Sigmoid colon (tissue), 7 donors: ENCODE data around the gene SETD3. TPM values are rescaled to one million over a fixed set of nuclear protein-coding genes. Genes with fewer than 3 reads are reported as not detected.

Experiments used
- DNase-seq: peaks from one replicate; pipeline ENCODE4 v3.0.0-alpha.2; 2019
- H3K27ac ChIP-seq, 4 donors: fragments of 200-600 bp; sonication (generic); one replicate each; pipeline ENCODE4 v1.5.1; 2016 to 2019; ENCODE audit warnings: mild to moderate bottlenecking in 1 of 4
- H3K27me3 ChIP-seq, 3 donors: fragments of 200-600 bp; sonication (generic); one replicate each; pipeline ENCODE4 v1.5.1; 2019; ENCODE audit warnings: mild to moderate bottlenecking in 1 of 3
- H3K36me3 ChIP-seq, 4 donors: fragments of 200-600 bp; sonication (generic); one replicate each; pipeline ENCODE4 v1.5.1; 2016 to 2019
- H3K4me1 ChIP-seq, 4 donors: fragments of 200-600 bp; sonication (generic); one replicate each; pipeline ENCODE4 v1.5.1; 2017 to 2019
- H3K4me3 ChIP-seq, 4 donors: fragments of 200-600 bp; sonication (generic); one replicate each; pipeline ENCODE4 v1.5.1; 2017 to 2019; ENCODE audit warnings: mild to moderate bottlenecking in 2 of 4, moderate library complexity in 1 of 4
- H3K9me3 ChIP-seq, 4 donors: fragments of 200-600 bp in 3 of 4; sonication (generic) in 3 of 4; one replicate each; pipeline versions ENCODE4 v1.5.1 to v1.6.1; 2013 to 2019
- CTCF ChIP-seq, 4 experiments: fragments of 450-650 bp in 3 of 4; fragments of 200-600 bp in 1 of 4; IDR thresholded peaks; one replicate each; pipeline ENCODE4 v1.5.1; 2016 to 2019; ENCODE audit warnings: antibody characterized with exemption in 4 of 4, mild to moderate bottlenecking in 3 of 4, moderate library complexity in 2 of 4
- EP300 ChIP-seq, 4 donors: sonication (generic); formaldehyde crosslinking; IDR thresholded peaks; one replicate each; pipeline ENCODE4 v1.6.1; 2017; ENCODE audit warnings: antibody characterized with exemption in 4 of 4
- POLR2A ChIP-seq, 2 donors: fragments of 450-650 bp; IDR thresholded peaks; one replicate each; pipeline ENCODE4 v1.6.1; 2016; ENCODE audit warnings: antibody characterized with exemption in 2 of 2, mild to moderate bottlenecking in 2 of 2, moderate library complexity in 2 of 2
- POLR2AphosphoS5 ChIP-seq, 4 donors: sonication (generic); formaldehyde crosslinking; IDR thresholded peaks; one replicate each; pipeline ENCODE4 v1.6.1; 2017; ENCODE audit warnings: antibody characterized with exemption in 4 of 4
- WGBS, 2 donors: extraction: QIAGEN DNeasy Blood & Tissue Kit; methylation state at CpG; one replicate each; pipeline ENCODE4 v1.1.7; 2013; 5-methylcytosine and 5-hydroxymethylcytosine counted together
- intact Hi-C: fragments of 100-400 bp; cut with DNase I; formaldehyde crosslinking; loops from one replicate; pipeline ENCODE4 v1.15.1; 2023
- polyA plus RNA-seq, 3 donors: library from polyadenylated mRNA; stranded (reverse); fragments of 200-250 nt; gene quantifications; one replicate each; pipeline ENCODE4 v1.2.3, GENCODE V29; 2013
- total RNA-seq, 4 donors: library from RNA; depleted of rRNA; stranded (reverse); fragments of >200 nt; gene quantifications; one replicate each; pipeline ENCODE4 v1.1.0, GENCODE V29; 2016
- donor health status: healthy with polysubstance abuse.
- donor health status: Bipolar disorder and iron deficiency.
- donor health status: healthy.

SETD3 gene
- total and polyA plus RNA-seq, 7 donors, result 34.6 to 164 (median 130) TPM

- Histone ChIP-seq H3K27me3 (no peaks in the 10 kb centered on the region), H3K4me1 (peaks cover 0 to 78% (median 75%) of the 10 kb centered on the region in 4 donors), H3K27ac (peak overlapping the region; percentile 82 to 90 (median 84)), H3K36me3 (no peaks in the 10 kb centered on the region), H3K4me3 (peak overlapping the region in 1 of 4 donors; percentile 3), H3K9me3 (no peaks in the 10 kb centered on the region)
- TF ChIP-seq POLR2A (IDR thresholded peaks at IDR 0.05) (no peak), POLR2AphosphoS5 (IDR thresholded peaks at IDR 0.05) (no peak)
- DNase-seq, result no peak
- 47 to 65% methylated on average over 14 of the region's 14 CpGs for WGBS, 2 donors
- intact Hi-C loops, result loop anchor here (5.0 kb wide), 1 partner anchor 39 kb away; no protein-coding TSS in a partner anchor
Measured at GRCh38 chr14:99522934-99523703, 42.5 kb upstream of the SETD3 start.

DNA sequence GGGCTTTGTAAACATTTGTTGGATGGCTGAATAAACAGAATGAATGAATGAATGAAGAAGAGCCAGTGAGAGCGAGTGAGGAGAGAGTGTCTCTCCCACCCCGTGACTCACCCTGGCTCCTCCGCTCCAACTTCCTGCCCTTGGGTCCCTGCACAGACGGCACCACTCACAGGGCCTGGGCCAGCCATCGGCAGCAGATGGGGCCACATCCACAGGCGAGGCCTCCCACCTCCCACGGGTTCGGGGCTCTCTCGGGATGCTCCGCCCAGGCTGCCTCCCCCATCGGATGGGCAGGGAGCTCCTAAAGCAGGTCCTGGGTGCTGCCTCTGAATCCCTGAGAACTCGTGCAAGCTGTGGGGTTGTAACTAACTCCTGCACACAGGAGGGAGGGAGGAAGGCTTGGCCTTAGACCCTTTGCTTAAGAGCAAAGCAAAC lies 41.8 kb upstream of the SETD3 start:
- Histone ChIP-seq H3K4me3 (peak overlapping the region in 1 of 4 donors; percentile 3), H3K36me3 (no peaks in the 10 kb centered on the region), H3K27ac (peak overlapping the region; percentile 82 to 90 (median 84)), H3K9me3 (no peaks in the 10 kb centered on the region), H3K27me3 (no peaks in the 10 kb centered on the region), H3K4me1 (peaks cover 0 to 81% (median 76%) of the 10 kb centered on the region in 4 donors)
- intact Hi-C loops, result loop anchor here (5.0 kb wide), 1 partner anchor 40 kb away; no protein-coding TSS in a partner anchor
- DNase-seq, result peak; percentile 85
- TF ChIP-seq CTCF (IDR thresholded peaks at IDR 0.05) (no peak), POLR2AphosphoS5 (IDR thresholded peaks at IDR 0.05) (peak in 1 of 4 donors; percentile 44)
- 62 to 69% methylated on average over 12 of the region's 12 CpGs for WGBS, 2 donors

DNA sequence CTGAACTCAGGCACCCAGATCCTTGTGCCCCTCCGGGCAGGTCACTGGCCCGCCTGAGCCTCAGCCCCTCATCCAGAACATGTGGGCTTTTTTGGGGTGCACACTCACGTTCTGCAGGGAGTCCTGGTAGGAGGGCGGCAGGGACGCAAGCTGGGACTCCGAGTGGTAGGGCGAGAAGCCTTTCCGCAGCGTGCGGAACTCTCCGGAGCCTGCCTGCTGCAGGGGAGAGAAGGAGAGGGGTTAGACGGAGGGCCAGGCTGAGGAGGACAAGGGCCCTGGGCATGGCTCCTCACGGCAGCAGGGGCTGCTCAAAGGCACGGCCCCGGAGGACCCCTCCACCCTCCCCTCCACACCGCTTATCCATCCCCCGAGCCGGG lies 41.4 kb upstream of the SETD3 start:
- TF ChIP-seq POLR2AphosphoS5 (IDR thresholded peaks at IDR 0.05), result no peak
- no peak for TF ChIP-seq EP300 (IDR thresholded peaks at IDR 0.05)
- TF ChIP-seq CTCF (IDR thresholded peaks at IDR 0.05), result no peak
- TF ChIP-seq POLR2A (IDR thresholded peaks at IDR 0.05), result no peak
- no peaks in the 10 kb centered on the region for H3K9me3 ChIP-seq
- H3K36me3 ChIP-seq, result no peaks in the 10 kb centered on the region
- 83 to 93% methylated on average over 18 of the region's 18 CpGs for WGBS, 2 donors
- H3K27me3 ChIP-seq, result no peaks in the 10 kb centered on the region
- H3K27ac ChIP-seq, result peak overlapping the region; percentile 82 to 90 (median 84)
- intact Hi-C loops, result loop anchor here (5.0 kb wide), 1 partner anchor 40 kb away; no protein-coding TSS in a partner anchor
- peak; percentile 61 for DNase-seq
- H3K4me3 ChIP-seq, result no peak overlapping the region
- H3K4me1 ChIP-seq, result peaks cover 0 to 77% (median 72%) of the 10 kb centered on the region in 4 donors

GRCh38 chr14:99521176-99522024 lies 40.7 kb upstream of the SETD3 start:
- Histone ChIP-seq H3K9me3 (no peaks in the 10 kb centered on the region), H3K4me3 (no peak overlapping the region), H3K4me1 (peaks cover 0 to 72% (median 69%) of the 10 kb centered on the region in 4 donors), H3K36me3 (no peaks in the 10 kb centered on the region), H3K27me3 (no peaks in the 10 kb centered on the region), H3K27ac (peak overlapping the region; percentile 82 to 90 (median 84))
- intact Hi-C loops, result loop anchor here (5.0 kb wide), 1 partner anchor 41 kb away; no protein-coding TSS in a partner anchor
- 93 to 95% methylated on average over 25 of the region's 25 CpGs for WGBS, 2 donors
- DNase-seq, result peak; percentile 64
- TF ChIP-seq POLR2AphosphoS5 (IDR thresholded peaks at IDR 0.05) (no peak), CTCF (IDR thresholded peaks at IDR 0.05) (no peak), EP300 (IDR thresholded peaks at IDR 0.05) (no peak)
